Prostate gland (tissue), 2 donors: Measurements from ENCODE around the gene KIAA0232.

Experiments
- POLR2A ChIP-seq: fragments of 450-650 bp; IDR thresholded peaks from one replicate; pipeline ENCODE4 v1.6.1; 2016; ENCODE audit warnings: antibody characterized with exemption, mild to moderate bottlenecking
- POLR2AphosphoS5 ChIP-seq: sonication (generic); formaldehyde crosslinking; IDR thresholded peaks from one replicate; pipeline ENCODE4 v1.6.1; 2017; ENCODE audit warnings: antibody characterized with exemption
- TF ChIP-seq, protein P1 (sequence below), 4 experiments: fragments of 200-600 bp in 2 of 4; fragments of 450-650 bp in 2 of 4; sonication (generic) in 2 of 4; IDR thresholded peaks; 1 replicate in 3 of 4; 2 replicates in 1 of 4; pipeline ENCODE4 v1.5.1; 2016 to 2019; ENCODE audit warnings: antibody characterized with exemption in 4 of 4, mild to moderate bottlenecking in 2 of 4, moderate library complexity in 2 of 4

DNA sequence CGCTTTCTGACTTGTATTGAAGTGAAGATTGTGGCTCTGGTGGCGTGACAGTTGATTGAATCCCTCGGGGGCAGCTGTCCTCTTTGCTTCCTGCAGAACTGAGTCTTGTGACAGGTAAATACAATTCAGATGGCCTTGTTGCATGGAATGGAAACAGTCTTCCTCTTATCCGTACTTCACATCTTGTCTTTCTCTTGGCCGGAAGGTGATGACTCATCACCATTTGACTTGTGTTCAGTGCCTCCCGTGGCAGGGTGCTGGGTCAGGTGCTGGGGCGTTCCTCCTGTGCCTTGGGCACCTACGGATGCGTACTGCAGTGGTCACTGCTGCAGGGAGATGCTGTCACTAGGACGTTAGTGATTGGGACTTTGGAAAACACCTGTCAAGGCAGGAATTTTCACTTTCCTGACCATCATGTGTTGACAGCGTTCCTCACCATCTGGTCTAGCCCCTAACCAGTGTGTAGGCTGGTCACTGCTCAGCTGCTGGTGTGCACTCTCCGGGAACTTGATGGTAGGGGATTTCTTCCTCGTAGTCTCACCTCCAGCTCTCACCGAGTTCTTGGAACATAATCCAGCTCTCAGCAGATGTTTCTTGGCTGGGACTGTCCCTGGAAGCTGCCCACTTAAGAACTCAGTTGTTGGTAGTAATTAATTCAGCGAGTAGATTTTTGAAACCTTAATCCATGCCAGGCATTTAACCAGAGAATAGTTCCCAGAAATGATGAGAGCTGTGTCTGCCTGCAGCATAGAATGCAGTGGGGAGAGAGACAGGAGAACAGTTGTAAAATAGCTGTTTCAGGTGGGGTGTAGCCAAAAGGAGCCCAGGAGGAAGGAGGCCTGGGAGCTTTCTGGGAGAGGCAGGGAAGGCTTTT lies 134.3 kb downstream of the KIAA0232 start:
- TF ChIP-seq, protein P1, sequence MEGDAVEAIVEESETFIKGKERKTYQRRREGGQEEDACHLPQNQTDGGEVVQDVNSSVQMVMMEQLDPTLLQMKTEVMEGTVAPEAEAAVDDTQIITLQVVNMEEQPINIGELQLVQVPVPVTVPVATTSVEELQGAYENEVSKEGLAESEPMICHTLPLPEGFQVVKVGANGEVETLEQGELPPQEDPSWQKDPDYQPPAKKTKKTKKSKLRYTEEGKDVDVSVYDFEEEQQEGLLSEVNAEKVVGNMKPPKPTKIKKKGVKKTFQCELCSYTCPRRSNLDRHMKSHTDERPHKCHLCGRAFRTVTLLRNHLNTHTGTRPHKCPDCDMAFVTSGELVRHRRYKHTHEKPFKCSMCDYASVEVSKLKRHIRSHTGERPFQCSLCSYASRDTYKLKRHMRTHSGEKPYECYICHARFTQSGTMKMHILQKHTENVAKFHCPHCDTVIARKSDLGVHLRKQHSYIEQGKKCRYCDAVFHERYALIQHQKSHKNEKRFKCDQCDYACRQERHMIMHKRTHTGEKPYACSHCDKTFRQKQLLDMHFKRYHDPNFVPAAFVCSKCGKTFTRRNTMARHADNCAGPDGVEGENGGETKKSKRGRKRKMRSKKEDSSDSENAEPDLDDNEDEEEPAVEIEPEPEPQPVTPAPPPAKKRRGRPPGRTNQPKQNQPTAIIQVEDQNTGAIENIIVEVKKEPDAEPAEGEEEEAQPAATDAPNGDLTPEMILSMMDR (IDR thresholded peaks at IDR 0.05) = no peak
- peak; percentile 51 for TF ChIP-seq POLR2AphosphoS5
- TF ChIP-seq POLR2A = no peak
